ENCODE results near the gene CFAP65. TPM values are rescaled to one million over a fixed set of nuclear protein-coding genes. Genes with fewer than 3 reads are reported as not detected.

Gene CFAP65
- total RNA-seq, 1 donor from 2014 or later = 0.80 TPM

DNA sequence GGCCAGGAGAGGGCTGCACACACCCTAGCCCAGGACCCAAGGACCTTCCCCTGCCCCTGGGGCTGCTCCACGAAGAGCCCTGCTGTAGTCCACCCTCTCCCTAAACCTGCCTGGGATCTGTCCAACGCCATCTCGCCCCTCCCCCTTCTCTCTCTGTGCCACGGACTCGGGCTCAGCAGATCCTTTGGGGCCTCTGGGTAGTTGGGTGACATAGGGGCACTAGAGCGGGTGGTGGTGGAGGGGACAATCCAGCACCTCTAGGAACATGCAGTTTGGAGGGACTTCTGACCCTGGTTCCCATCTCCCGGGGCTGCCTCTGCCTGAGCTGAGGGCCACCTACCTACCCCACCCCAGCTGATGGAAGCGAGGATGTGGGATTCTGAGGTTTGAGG is 40.8 kb downstream of the CFAP65 start:
- no peak overlapping the region for H3K4me3 ChIP-seq

DNA sequence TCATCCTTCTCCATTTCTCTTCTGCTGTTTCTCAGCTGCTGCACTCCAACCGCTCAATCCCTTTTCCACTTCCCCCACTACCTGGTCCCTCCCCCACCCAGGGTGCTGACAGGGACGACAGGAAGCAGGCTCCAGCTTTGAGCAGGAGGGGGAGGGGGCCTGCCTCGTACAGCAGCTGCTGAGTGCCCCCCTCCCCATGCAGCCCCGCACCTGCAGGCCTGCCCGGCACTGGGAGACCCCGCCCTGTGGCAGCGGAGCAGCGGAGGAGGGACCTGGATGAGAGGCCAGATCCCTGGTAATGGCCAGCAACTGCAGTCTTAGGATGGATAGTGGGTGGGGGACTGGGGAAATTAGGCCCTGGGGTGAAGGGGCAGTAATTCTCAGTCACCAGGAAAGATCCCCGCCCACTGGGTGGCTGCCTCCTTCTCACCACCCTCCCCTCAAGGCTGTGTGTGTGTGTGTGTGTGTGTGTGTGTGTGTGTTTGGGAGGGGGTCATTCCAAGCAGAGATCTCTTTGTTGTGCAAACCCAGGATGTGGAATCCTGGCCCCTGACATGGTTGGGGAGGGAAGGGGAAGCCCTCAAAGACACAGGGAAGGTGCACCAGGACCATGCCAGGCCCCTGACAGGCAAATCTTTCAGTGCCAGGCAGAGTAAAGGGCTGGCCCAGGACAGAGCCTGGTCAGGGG is 41.3 kb downstream of the CFAP65 start:
- Mint-ChIP-seq H3K36me3 (no peaks in the 10 kb centered on the region), H3K4me3 (peak overlapping the region; percentile 2), H3K4me1 (peaks cover 23% of the 10 kb centered on the region), H3K27ac (no peak overlapping the region), H3K27me3 (ENCODE audit: insufficient read depth, low read depth) (peaks cover 64% of the 10 kb centered on the region), H3K9me3 (peaks cover 4% of the 10 kb centered on the region)
- Histone ChIP-seq H3K36me3 (no peaks in the 10 kb centered on the region), H3K9ac (no peak overlapping the region), H3K4me3 (no peak overlapping the region), H2AFZ (replicated peaks) (no peak overlapping the region), H3K9me3 (ENCODE audit: low read depth) (no peaks in the 10 kb centered on the region), H4K20me1 (ENCODE audit: low read depth) (peaks cover 66% of the 10 kb centered on the region), H3F3A (ENCODE audit: low read depth) (peaks cover 6% of the 10 kb centered on the region), H3K27ac (no peak overlapping the region), H3K4me2 (peak overlapping the region; percentile 63), H3K79me2 (ENCODE audit: low read depth) (no peaks in the 10 kb centered on the region), H3K4me1 (peaks cover 31% of the 10 kb centered on the region), H3K27me3 (peaks cover 100% of the 10 kb centered on the region)
- peak; percentile 52 for TF ChIP-seq EZH2 (IDR thresholded peaks at IDR 0.05)
- TF ChIP-seq, protein P1, sequence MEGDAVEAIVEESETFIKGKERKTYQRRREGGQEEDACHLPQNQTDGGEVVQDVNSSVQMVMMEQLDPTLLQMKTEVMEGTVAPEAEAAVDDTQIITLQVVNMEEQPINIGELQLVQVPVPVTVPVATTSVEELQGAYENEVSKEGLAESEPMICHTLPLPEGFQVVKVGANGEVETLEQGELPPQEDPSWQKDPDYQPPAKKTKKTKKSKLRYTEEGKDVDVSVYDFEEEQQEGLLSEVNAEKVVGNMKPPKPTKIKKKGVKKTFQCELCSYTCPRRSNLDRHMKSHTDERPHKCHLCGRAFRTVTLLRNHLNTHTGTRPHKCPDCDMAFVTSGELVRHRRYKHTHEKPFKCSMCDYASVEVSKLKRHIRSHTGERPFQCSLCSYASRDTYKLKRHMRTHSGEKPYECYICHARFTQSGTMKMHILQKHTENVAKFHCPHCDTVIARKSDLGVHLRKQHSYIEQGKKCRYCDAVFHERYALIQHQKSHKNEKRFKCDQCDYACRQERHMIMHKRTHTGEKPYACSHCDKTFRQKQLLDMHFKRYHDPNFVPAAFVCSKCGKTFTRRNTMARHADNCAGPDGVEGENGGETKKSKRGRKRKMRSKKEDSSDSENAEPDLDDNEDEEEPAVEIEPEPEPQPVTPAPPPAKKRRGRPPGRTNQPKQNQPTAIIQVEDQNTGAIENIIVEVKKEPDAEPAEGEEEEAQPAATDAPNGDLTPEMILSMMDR (IDR thresholded peaks at IDR 0.05) = no peak
- TF ChIP-seq EZH2phosphoT487 (IDR thresholded peaks at IDR 0.05) = peak; percentile 58
- DNase-seq (ENCODE audit: low spot score) = peak; percentile 49

More for the DNA sequence above, 40.8 kb downstream of the CFAP65 start:
- Histone ChIP-seq H3K36me3 (no peaks in the 10 kb centered on the region), H3K9me3 (ENCODE audit: low read depth) (no peaks in the 10 kb centered on the region), H3K27ac (no peak overlapping the region), H4K20me1 (ENCODE audit: low read depth) (peaks cover 60% of the 10 kb centered on the region), H3K9ac (no peak overlapping the region), H3K4me2 (no peak overlapping the region), H3K27me3 (peaks cover 100% of the 10 kb centered on the region), H2AFZ (replicated peaks) (no peak overlapping the region), H3K4me1 (peaks cover 31% of the 10 kb centered on the region), H3K79me2 (ENCODE audit: low read depth) (no peaks in the 10 kb centered on the region), H3F3A (ENCODE audit: low read depth) (peaks cover 6% of the 10 kb centered on the region)
- no peaks in the 10 kb centered on the region for H3K36me3 Mint-ChIP-seq
- peak overlapping the region; percentile 18 for H3K4me3 Mint-ChIP-seq
- H3K27ac Mint-ChIP-seq = no peak overlapping the region
- peaks cover 23% of the 10 kb centered on the region for H3K4me1 Mint-ChIP-seq
- DNase-seq (ENCODE audit: low spot score) = no peak
- TF ChIP-seq, protein P1 (IDR thresholded peaks at IDR 0.05) = no peak
- TF ChIP-seq EZH2phosphoT487 (IDR thresholded peaks at IDR 0.05) = no peak
- TF ChIP-seq EZH2 (IDR thresholded peaks at IDR 0.05) = no peak
- peaks cover 60% of the 10 kb centered on the region for H3K27me3 Mint-ChIP-seq (ENCODE audit: insufficient read depth, low read depth)
- no peaks in the 10 kb centered on the region for H3K9me3 Mint-ChIP-seq

DNA sequence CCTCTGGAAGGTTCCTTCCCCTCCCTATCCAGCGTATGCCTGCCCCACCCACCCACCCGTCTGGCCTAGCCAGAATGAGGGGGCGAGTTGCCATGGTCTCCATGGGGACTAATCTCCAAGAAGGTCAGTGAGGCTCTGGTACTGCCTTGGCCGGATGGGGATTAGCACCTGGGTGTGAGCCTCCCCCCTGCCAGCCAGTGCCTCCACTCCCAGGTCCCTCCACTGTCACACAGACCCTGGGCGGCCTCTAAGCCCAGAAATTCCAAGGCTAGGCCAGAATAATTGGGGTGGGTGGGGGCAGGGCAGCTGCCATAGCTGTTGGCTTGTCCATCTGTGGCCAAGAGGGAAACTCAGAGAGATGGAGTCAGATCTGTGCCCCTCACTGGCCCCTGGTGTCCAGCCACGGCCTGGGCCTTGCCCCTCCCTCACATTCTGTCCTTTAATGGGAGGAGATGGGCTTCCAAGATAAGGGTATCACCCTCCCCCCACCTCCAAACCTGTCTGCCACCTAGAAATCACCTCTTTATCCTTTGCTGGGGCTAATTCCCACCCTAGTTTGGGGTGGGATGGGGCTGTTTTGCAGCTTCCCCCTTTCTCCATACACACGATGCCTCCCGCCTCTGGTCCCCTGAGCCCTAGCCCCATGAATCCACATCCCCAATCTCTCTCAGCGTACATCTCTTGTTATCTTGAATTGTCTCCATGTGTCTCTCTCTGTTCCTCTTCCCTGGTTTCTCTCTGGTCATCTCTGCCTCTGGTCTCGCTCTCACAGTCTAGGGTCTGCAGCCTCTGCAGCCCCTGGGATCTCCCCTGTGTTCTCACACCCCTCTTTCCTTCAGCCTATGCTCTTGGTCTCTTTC is 42.1 kb downstream of the CFAP65 start:
- no peak overlapping the region for H2AFZ ChIP-seq (replicated peaks)
- H4K20me1 ChIP-seq (ENCODE audit: low read depth) = peaks cover 74% of the 10 kb centered on the region
- H3K4me3 ChIP-seq = no peak overlapping the region
- peaks cover 4% of the 10 kb centered on the region for H3K9me3 Mint-ChIP-seq
- peaks cover 65% of the 10 kb centered on the region for H3K27me3 Mint-ChIP-seq (ENCODE audit: insufficient read depth, low read depth)
- no peak overlapping the region for H3K27ac ChIP-seq
- H3K36me3 ChIP-seq = no peaks in the 10 kb centered on the region
- H3K4me3 Mint-ChIP-seq = peak overlapping the region; percentile 2
- H3K4me2 ChIP-seq = peak overlapping the region; percentile 63
- H3K27me3 ChIP-seq = peaks cover 100% of the 10 kb centered on the region
- H3F3A ChIP-seq (ENCODE audit: low read depth) = peaks cover 8% of the 10 kb centered on the region
- no peak overlapping the region for H3K9ac ChIP-seq
- H3K79me2 ChIP-seq (ENCODE audit: low read depth) = no peaks in the 10 kb centered on the region
- no peak overlapping the region for H3K27ac Mint-ChIP-seq
- DNase-seq (ENCODE audit: low spot score) = peak; percentile 50
- H3K4me1 ChIP-seq = peaks cover 33% of the 10 kb centered on the region
- no peaks in the 10 kb centered on the region for H3K9me3 ChIP-seq (ENCODE audit: low read depth)
- H3K4me1 Mint-ChIP-seq = peaks cover 23% of the 10 kb centered on the region
- TF ChIP-seq EZH2phosphoT487 (IDR thresholded peaks at IDR 0.05) (no peak), EZH2 (IDR thresholded peaks at IDR 0.05) (no peak)
- TF ChIP-seq, protein P1 (IDR thresholded peaks at IDR 0.05) = no peak
- H3K36me3 Mint-ChIP-seq = no peaks in the 10 kb centered on the region

All from neural progenitor cell (in vitro differentiated cells).